SH-SY5Y (cell line): Measurements from ENCODE around the gene UBL7.

Source experiments
- GATA2 ChIP-seq: IDR thresholded peaks from 2 replicates; pipeline ENCODE4 v1.6.1; 2011; ENCODE audit warnings: mild to moderate bottlenecking, low read depth, low read length
- GATA3 ChIP-seq: IDR thresholded peaks from 2 replicates; pipeline ENCODE4 v1.6.1; 2011; ENCODE audit warnings: low read depth, mild to moderate bottlenecking, low read length, moderate library complexity

GRCh38 chr15:74415966-74416916 is 44.7 kb downstream of the UBL7 start:
- no peak for TF ChIP-seq GATA2
- TF ChIP-seq GATA3, result no peak
